ENCODE results near the gene FRMD4A.

Gene FRMD4A

DNA sequence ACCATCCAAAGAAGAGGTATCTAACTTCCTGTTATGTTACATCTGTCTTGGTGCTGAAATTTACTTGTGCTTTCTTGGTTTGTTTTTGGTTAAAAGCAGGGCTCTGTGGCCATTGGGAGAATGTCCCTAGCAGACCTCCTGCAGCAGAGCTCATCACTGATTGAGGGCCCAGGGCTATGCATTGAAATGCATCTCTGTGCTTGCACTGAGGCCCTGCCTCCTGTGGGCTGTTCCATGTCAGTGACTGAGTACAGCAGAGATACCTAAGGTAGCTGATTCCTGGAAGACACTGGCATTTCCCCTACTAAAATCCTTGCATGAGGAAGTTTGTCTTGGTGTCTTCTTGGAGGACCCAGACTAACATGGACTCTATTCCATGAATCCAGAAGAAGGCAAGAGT is 213.9 kb downstream of the FRMD4A start:
- no peak overlapping the region for H3K9ac ChIP-seq (ENCODE audit: low read depth, low read length, poor library complexity)
- no peak overlapping the region for H3K4ac ChIP-seq (ENCODE audit: low read length)
- H3K14ac ChIP-seq (ENCODE audit: low read length): no peak overlapping the region
- H3K27me3 ChIP-seq (ENCODE audit: control insufficient read depth in 3 of 3, insufficient read depth in 3 of 3, low read depth in 1 of 3, low read length in 3 of 3): no peaks in the 10 kb centered on the region
- peaks cover 0 to 2% of the 10 kb centered on the region in 2 donors for H3K4me1 ChIP-seq (ENCODE audit: control insufficient read depth in 2 of 2, insufficient read depth in 1 of 2, low read depth in 1 of 2, low read length in 2 of 2)
- no peak overlapping the region for H2BK5ac ChIP-seq (ENCODE audit: low read length)
- H2BK12ac ChIP-seq (ENCODE audit: low read length): no peak overlapping the region
- no peaks in the 10 kb centered on the region for H3K36me3 ChIP-seq (replicated peaks in 1 of 2; ENCODE audit: control insufficient read depth in 2 of 2, insufficient read depth in 2 of 2, low read length in 2 of 2)
- no peak overlapping the region for H3K18ac ChIP-seq (ENCODE audit: low read length)
- H4K8ac ChIP-seq (ENCODE audit: low read depth, low read length): no peak overlapping the region
- no peak overlapping the region for H3K27ac ChIP-seq (replicated peaks; ENCODE audit: low read length)
- H2AFZ ChIP-seq (ENCODE audit: low read length): no peak overlapping the region
- H3K9me3 ChIP-seq (replicated peaks in 1 of 2; ENCODE audit: control insufficient read depth in 2 of 2, insufficient read depth in 1 of 2, low read depth in 1 of 2, low read length in 2 of 2): no peaks in the 10 kb centered on the region
- H3K4me2 ChIP-seq (ENCODE audit: insufficient read depth, low read length, poor library complexity, severe bottlenecking): no peak overlapping the region
- no peak overlapping the region for H2AK5ac ChIP-seq (ENCODE audit: low read depth, low read length)
- no peak overlapping the region for H3K4me3 ChIP-seq (ENCODE audit: low read length in 2 of 2)
- H4K91ac ChIP-seq (ENCODE audit: low read depth, low read length, poor library complexity): no peak overlapping the region
- no peak overlapping the region for H2BK120ac ChIP-seq (ENCODE audit: low read depth, low read length)
- no peak for DNase-seq (ENCODE audit: low spot score)
- no peak overlapping the region for H2BK15ac ChIP-seq (ENCODE audit: low read length)
- H3K79me1 ChIP-seq (ENCODE audit: low read depth, low read length): peaks cover 1% of the 10 kb centered on the region
- H3K23ac ChIP-seq (ENCODE audit: low read depth, low read length, poor library complexity): no peak overlapping the region

DNA sequence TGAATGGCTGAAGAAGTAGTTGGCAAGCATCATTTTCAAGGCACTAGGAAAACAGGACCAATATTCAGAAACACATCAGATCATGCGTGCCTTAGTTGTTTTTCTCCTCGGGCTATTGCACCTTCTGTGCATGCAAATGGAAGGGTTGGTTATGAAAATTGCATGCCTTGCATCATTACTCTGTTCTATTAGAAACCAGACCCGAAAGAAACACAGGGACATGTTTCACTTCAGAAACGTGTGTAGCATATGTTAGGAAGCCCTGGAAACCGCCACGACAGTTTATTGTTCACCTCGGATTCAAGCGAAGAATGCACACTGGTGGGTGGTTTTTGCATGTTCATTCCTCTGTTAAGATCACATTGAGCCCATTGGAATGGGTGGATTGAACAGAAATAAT is 214.7 kb downstream of the FRMD4A start:
- Histone ChIP-seq H4K8ac (ENCODE audit: low read depth, low read length) (no peak overlapping the region), H4K91ac (ENCODE audit: low read depth, low read length, poor library complexity) (no peak overlapping the region), H3K23ac (ENCODE audit: low read depth, low read length, poor library complexity) (no peak overlapping the region), H2BK120ac (ENCODE audit: low read depth, low read length) (no peak overlapping the region), H2AK5ac (ENCODE audit: low read depth, low read length) (no peak overlapping the region), H3K27me3 (ENCODE audit: control insufficient read depth in 3 of 3, insufficient read depth in 3 of 3, low read depth in 1 of 3, low read length in 3 of 3) (no peaks in the 10 kb centered on the region), H3K4me3 (ENCODE audit: low read length in 2 of 2) (no peak overlapping the region), H3K79me1 (ENCODE audit: low read depth, low read length) (peaks cover 1% of the 10 kb centered on the region), H3K9ac (ENCODE audit: low read depth, low read length, poor library complexity) (no peak overlapping the region), H3K36me3 (replicated peaks in 1 of 2; ENCODE audit: control insufficient read depth in 2 of 2, insufficient read depth in 2 of 2, low read length in 2 of 2) (no peaks in the 10 kb centered on the region), H3K4me2 (ENCODE audit: insufficient read depth, low read length, poor library complexity, severe bottlenecking) (no peak overlapping the region), H2BK12ac (ENCODE audit: low read length) (no peak overlapping the region), H2BK15ac (ENCODE audit: low read length) (no peak overlapping the region), H3K9me3 (replicated peaks in 1 of 2; ENCODE audit: control insufficient read depth in 2 of 2, insufficient read depth in 1 of 2, low read depth in 1 of 2, low read length in 2 of 2) (no peaks in the 10 kb centered on the region), H3K18ac (ENCODE audit: low read length) (no peak overlapping the region), H3K27ac (replicated peaks; ENCODE audit: low read length) (no peak overlapping the region), H3K4ac (ENCODE audit: low read length) (no peak overlapping the region), H2AFZ (ENCODE audit: low read length) (no peak overlapping the region), H3K14ac (ENCODE audit: low read length) (no peak overlapping the region), H2BK5ac (ENCODE audit: low read length) (no peak overlapping the region), H3K4me1 (ENCODE audit: control insufficient read depth in 2 of 2, insufficient read depth in 1 of 2, low read depth in 1 of 2, low read length in 2 of 2) (peaks cover 0 to 2% of the 10 kb centered on the region in 2 donors)
- DNase-seq (ENCODE audit: low spot score): no peak
- WGBS, 2 donors (ENCODE audit: extremely low coverage in 2 of 2, insufficient read length in 2 of 2, insufficient replicate concordance in 1 of 2): no CpG with 5 or more reads among the region's 8 CpGs

DNA sequence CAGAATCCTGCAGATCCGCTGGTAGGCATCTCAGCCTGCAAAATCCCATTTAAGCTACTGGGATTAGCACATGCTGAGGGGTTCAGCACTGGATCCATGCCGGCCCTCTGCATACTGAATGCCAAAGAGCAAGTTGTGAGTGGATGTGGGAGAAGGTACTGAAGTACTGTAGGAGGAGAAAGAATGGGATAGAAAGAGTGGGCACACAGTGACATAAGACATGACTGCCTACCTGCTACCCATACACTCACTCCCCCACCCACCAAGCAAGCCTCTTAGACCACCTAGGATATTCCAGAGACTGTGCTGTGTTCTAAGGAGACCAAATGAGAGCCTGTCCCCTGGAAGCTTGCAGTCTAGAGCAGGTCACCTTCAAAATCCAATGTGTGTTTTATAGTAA is 215.9 kb downstream of the FRMD4A start:
- Histone ChIP-seq H2BK12ac (ENCODE audit: low read length) (no peak overlapping the region), H3K4ac (ENCODE audit: low read length) (no peak overlapping the region)

DNA sequence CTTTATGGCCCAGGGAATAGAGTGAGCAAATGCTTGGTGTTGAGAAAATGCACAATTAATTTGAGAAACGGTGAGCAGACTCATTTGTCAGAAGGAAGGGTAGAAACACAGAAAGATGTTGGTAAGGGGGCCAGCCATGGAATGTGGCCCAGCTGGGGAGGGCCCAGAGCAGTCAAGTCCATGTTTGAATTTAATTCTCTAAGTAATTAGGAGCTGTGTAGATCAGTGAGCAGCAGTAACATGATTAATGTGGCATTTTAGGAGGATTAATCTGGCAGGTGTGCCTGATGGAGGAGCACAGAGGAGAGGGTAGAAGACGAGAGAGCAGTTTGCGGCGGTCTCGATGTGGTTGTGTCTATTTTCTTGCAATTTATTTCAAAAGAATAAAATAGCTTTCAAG is 218.7 kb downstream of the FRMD4A start:
- H3K27me3 ChIP-seq (ENCODE audit: control insufficient read depth in 3 of 3, insufficient read depth in 3 of 3, low read depth in 1 of 3, low read length in 3 of 3): no peaks in the 10 kb centered on the region
- no peak overlapping the region for H3K4me3 ChIP-seq (ENCODE audit: low read length in 2 of 2)
- H2BK12ac ChIP-seq (ENCODE audit: low read length): no peak overlapping the region
- H2BK120ac ChIP-seq (ENCODE audit: low read depth, low read length): no peak overlapping the region
- no peak overlapping the region for H3K23ac ChIP-seq (ENCODE audit: low read depth, low read length, poor library complexity)
- H3K14ac ChIP-seq (ENCODE audit: low read length): no peak overlapping the region
- no CpG with 5 or more reads among the region's 5 CpGs for WGBS, 2 donors (ENCODE audit: extremely low coverage in 2 of 2, insufficient read length in 2 of 2, insufficient replicate concordance in 1 of 2)
- H3K4me2 ChIP-seq (ENCODE audit: insufficient read depth, low read length, poor library complexity, severe bottlenecking): no peak overlapping the region
- H4K91ac ChIP-seq (ENCODE audit: low read depth, low read length, poor library complexity): no peak overlapping the region
- peaks cover 1% of the 10 kb centered on the region for H3K79me1 ChIP-seq (ENCODE audit: low read depth, low read length)
- no peak overlapping the region for H3K4ac ChIP-seq (ENCODE audit: low read length)
- no peak overlapping the region for H2BK5ac ChIP-seq (ENCODE audit: low read length)
- peaks cover 0 to under 1% of the 10 kb centered on the region in 2 donors for H3K9me3 ChIP-seq (replicated peaks in 1 of 2; ENCODE audit: control insufficient read depth in 2 of 2, insufficient read depth in 1 of 2, low read depth in 1 of 2, low read length in 2 of 2)
- no peak overlapping the region for H3K18ac ChIP-seq (ENCODE audit: low read length)
- no peak overlapping the region for H4K8ac ChIP-seq (ENCODE audit: low read depth, low read length)
- H3K27ac ChIP-seq (replicated peaks; ENCODE audit: low read length): no peak overlapping the region
- H2AFZ ChIP-seq (ENCODE audit: low read length): no peak overlapping the region
- no peak for DNase-seq (ENCODE audit: low spot score)
- H2AK5ac ChIP-seq (ENCODE audit: low read depth, low read length): no peak overlapping the region
- no peak overlapping the region for H2BK15ac ChIP-seq (ENCODE audit: low read length)
- H3K36me3 ChIP-seq (replicated peaks in 1 of 2; ENCODE audit: control insufficient read depth in 2 of 2, insufficient read depth in 2 of 2, low read length in 2 of 2): no peaks in the 10 kb centered on the region
- peaks cover 0 to 2% of the 10 kb centered on the region in 2 donors for H3K4me1 ChIP-seq (ENCODE audit: control insufficient read depth in 2 of 2, insufficient read depth in 1 of 2, low read depth in 1 of 2, low read length in 2 of 2)
- no peak overlapping the region for H3K9ac ChIP-seq (ENCODE audit: low read depth, low read length, poor library complexity)

More for the DNA sequence above, 215.9 kb downstream of the FRMD4A start:
- Histone ChIP-seq H2BK15ac (ENCODE audit: low read length) (no peak overlapping the region), H3K9ac (ENCODE audit: low read depth, low read length, poor library complexity) (no peak overlapping the region), H3K9me3 (replicated peaks in 1 of 2; ENCODE audit: control insufficient read depth in 2 of 2, insufficient read depth in 1 of 2, low read depth in 1 of 2, low read length in 2 of 2) (no peaks in the 10 kb centered on the region), H3K4me1 (ENCODE audit: control insufficient read depth in 2 of 2, insufficient read depth in 1 of 2, low read depth in 1 of 2, low read length in 2 of 2) (peaks cover 0 to 2% of the 10 kb centered on the region in 2 donors), H3K14ac (ENCODE audit: low read length) (no peak overlapping the region), H4K91ac (ENCODE audit: low read depth, low read length, poor library complexity) (no peak overlapping the region), H4K8ac (ENCODE audit: low read depth, low read length) (no peak overlapping the region), H3K79me1 (ENCODE audit: low read depth, low read length) (peaks cover 1% of the 10 kb centered on the region), H3K27me3 (ENCODE audit: control insufficient read depth in 3 of 3, insufficient read depth in 3 of 3, low read depth in 1 of 3, low read length in 3 of 3) (no peaks in the 10 kb centered on the region), H3K18ac (ENCODE audit: low read length) (no peak overlapping the region), H3K27ac (replicated peaks; ENCODE audit: low read length) (no peak overlapping the region), H3K4me2 (ENCODE audit: insufficient read depth, low read length, poor library complexity, severe bottlenecking) (no peak overlapping the region), H2BK5ac (ENCODE audit: low read length) (no peak overlapping the region), H2AK5ac (ENCODE audit: low read depth, low read length) (no peak overlapping the region), H2AFZ (ENCODE audit: low read length) (no peak overlapping the region), H3K36me3 (replicated peaks in 1 of 2; ENCODE audit: control insufficient read depth in 2 of 2, insufficient read depth in 2 of 2, low read length in 2 of 2) (no peaks in the 10 kb centered on the region), H3K23ac (ENCODE audit: low read depth, low read length, poor library complexity) (no peak overlapping the region), H3K4me3 (ENCODE audit: low read length in 2 of 2) (no peak overlapping the region), H2BK120ac (ENCODE audit: low read depth, low read length) (no peak overlapping the region)
- no peak for DNase-seq (ENCODE audit: low spot score)
- no CpG with 5 or more reads among the region's 2 CpGs for WGBS, 2 donors (ENCODE audit: extremely low coverage in 2 of 2, insufficient read length in 2 of 2, insufficient replicate concordance in 1 of 2)

Data from neuronal stem cell (in vitro differentiated cells).